Astrocyte (in vitro differentiated cells and primary cell): Measurements from ENCODE around the gene MAP4K2.

ENCODE experiments used
- EZH2 ChIP-seq: IDR thresholded peaks from 2 replicates; pipeline ENCODE4 v1.6.1; 2012; ENCODE audit warnings: mild to moderate bottlenecking, low read length, inconsistent platforms; ENCODE audit not compliant: insufficient read depth
- TF ChIP-seq, protein P1 (sequence below): IDR thresholded peaks from 2 replicates; pipeline ENCODE4 v1.5.1; 2011; ENCODE audit warnings: low read depth, mild to moderate bottlenecking, inconsistent platforms, low read length, moderate library complexity; ENCODE audit not compliant: insufficient read depth

DNA sequence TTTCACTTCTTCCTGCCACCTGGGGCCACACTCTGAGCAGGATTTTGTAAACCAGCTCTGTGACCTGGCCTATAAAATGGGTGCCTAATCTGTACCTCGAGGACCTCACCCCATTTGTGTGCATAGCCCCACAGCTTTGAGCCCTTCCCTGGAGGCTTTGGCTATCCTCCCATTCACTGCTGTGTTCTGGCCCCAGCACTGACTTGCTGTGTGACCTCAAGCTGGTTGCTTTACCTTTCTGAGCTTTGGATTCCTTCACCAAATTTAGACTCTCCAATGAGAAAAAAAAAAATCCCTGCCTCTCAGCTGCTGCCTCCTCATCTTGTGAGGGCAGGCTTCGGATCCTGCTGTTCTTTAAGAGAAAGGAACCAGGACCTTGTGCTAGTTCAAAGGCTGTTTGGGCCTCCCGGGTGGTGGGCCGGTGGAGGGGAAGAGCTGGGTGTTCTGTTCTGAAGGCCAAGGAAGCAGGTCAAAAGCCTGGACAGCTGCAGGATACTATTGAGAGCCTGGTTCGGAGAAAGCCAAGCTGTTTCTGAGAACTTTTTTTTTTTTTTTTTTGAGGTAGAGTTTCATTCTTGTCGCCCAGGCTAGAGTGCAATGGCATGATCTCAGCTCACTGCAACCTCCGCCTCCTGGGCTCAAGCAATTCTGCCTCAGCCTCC is 42.1 kb downstream of the MAP4K2 start:
- no peak for TF ChIP-seq EZH2
- TF ChIP-seq, protein P1, sequence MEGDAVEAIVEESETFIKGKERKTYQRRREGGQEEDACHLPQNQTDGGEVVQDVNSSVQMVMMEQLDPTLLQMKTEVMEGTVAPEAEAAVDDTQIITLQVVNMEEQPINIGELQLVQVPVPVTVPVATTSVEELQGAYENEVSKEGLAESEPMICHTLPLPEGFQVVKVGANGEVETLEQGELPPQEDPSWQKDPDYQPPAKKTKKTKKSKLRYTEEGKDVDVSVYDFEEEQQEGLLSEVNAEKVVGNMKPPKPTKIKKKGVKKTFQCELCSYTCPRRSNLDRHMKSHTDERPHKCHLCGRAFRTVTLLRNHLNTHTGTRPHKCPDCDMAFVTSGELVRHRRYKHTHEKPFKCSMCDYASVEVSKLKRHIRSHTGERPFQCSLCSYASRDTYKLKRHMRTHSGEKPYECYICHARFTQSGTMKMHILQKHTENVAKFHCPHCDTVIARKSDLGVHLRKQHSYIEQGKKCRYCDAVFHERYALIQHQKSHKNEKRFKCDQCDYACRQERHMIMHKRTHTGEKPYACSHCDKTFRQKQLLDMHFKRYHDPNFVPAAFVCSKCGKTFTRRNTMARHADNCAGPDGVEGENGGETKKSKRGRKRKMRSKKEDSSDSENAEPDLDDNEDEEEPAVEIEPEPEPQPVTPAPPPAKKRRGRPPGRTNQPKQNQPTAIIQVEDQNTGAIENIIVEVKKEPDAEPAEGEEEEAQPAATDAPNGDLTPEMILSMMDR, result no peak
